CD4-positive, alpha-beta T cell treated with Interleukin-12 subunit alpha and Interleukin-12 subunit beta, for 1 hour (primary cell): ENCODE measurements around the gene UMOD.

Source experiments
- DNase-seq: peaks from one replicate; pipeline ENCODE4 v3.0.0-alpha.2; 2020

UMOD gene

GRCh38 chr16:20352615-20353014, at the start of gene UMOD:
TSS of gene UMOD (minus strand) at chr16:20352715. CDS start at chr16:20350737, 1,978 bp downstream.
- no peak for DNase-seq

- no peak for DNase-seq
These were observed 49.0 kb upstream of the UMOD start for GRCh38 chr16:20401475-20402016.

GRCh38 chr16:20401066-20401465, 48.6 kb upstream of the UMOD start:
- DNase-seq, result no peak

GRCh38 chr16:20399185-20399584, 46.7 kb upstream of the UMOD start:
- DNase-seq, result no peak

GRCh38 chr16:20398603-20399002, 46.1 kb upstream of the UMOD start:
- DNase-seq, result no peak

- no peak for DNase-seq
These were observed 45.1 kb upstream of the UMOD start for GRCh38 chr16:20397468-20398074.

GRCh38 chr16:20396846-20397467, 44.4 kb upstream of the UMOD start:
- no peak for DNase-seq

GRCh38 chr16:20395946-20396345, 43.4 kb upstream of the UMOD start:
- no peak for DNase-seq

GRCh38 chr16:20393801-20394577, 41.5 kb upstream of the UMOD start:
- no peak for DNase-seq

- DNase-seq, result no peak
These were observed 38.5 kb upstream of the UMOD start for GRCh38 chr16:20391045-20391444.

- DNase-seq, result no peak
These were observed 36.3 kb upstream of the UMOD start for GRCh38 chr16:20388854-20389253.

- no peak for DNase-seq
These were observed 35.5 kb upstream of the UMOD start for GRCh38 chr16:20387978-20388377.

GRCh38 chr16:20385844-20386832, 33.6 kb upstream of the UMOD start:
- DNase-seq, result peak; percentile 35

- DNase-seq, result peak; percentile 43
These were observed 30.9 kb upstream of the UMOD start for GRCh38 chr16:20383106-20384029.

- no peak for DNase-seq
These were observed 29.9 kb upstream of the UMOD start for GRCh38 chr16:20382202-20382948.

- DNase-seq, result no peak
These were observed 28.3 kb upstream of the UMOD start for GRCh38 chr16:20380782-20381181.

GRCh38 chr16:20377181-20377580, 24.7 kb upstream of the UMOD start:
- no peak for DNase-seq

- no peak for DNase-seq
These were observed 20.2 kb upstream of the UMOD start for GRCh38 chr16:20372701-20373100.

GRCh38 chr16:20369452-20370054, 17.0 kb upstream of the UMOD start:
- DNase-seq, result no peak

- DNase-seq, result no peak
These were observed 11.5 kb upstream of the UMOD start for GRCh38 chr16:20364051-20364450.
